ENCODE data around the gene IVNS1ABP. TPM values are rescaled to one million over a fixed set of nuclear protein-coding genes. Genes with fewer than 3 reads are reported as not detected.

IVNS1ABP gene
- total and polyA plus RNA-seq, 9 of the 15 experiments (the other 6 are each of a cell fraction or from before 2014, with no cell fraction given), result 30.6 to 126 (median 77.7) TPM

GRCh38 chr1:185318431-185319138 lies 1.5 kb upstream of the IVNS1ABP start:
- in situ Hi-C loops (cut with MboI) (no loop called here), intact Hi-C loops (cut with micrococcal nuclease) (loop anchor here (2.0 to 10.0 kb wide), 9 partner anchors 114 to 796 kb away; partner anchors contain the start of genes EDEM3 and RNF2)
- FAIRE-seq (no peak), DNase-seq (ENCODE audit: extremely low read depth in 1 of 4, low spot score in 3 of 4) (peak; percentile 36 to 53 (median 46)), ATAC-seq (no peak)
- Histone ChIP-seq H3K4me3 (0 out of 2 replicates have a peak overlapping the region, but pooled peaks have one; percentile 77), H3K36me3 (ENCODE audit: control insufficient read depth, insufficient read depth, low read length) (peaks cover 4% of the 10 kb centered on the region; the same call in 2 of the 3 replicates), H3K4me2 (ENCODE audit: insufficient read depth, low read length) (peak overlapping the region; percentile 94), H2AFZ (ENCODE audit: low read depth, low read length) (peak overlapping the region; percentile 97), H3K27me3 (ENCODE audit: control insufficient read depth in 2 of 2, insufficient read depth in 2 of 2, low read length in 2 of 2) (no peaks in the 10 kb centered on the region), H3K4me1 (replicated peaks in 1 of 2; ENCODE audit: control insufficient read depth in 2 of 2, insufficient read depth in 2 of 2, low read length in 2 of 2) (peaks cover 20 to 26% of the 10 kb centered on the region in 2 experiments), H3K27ac (ENCODE audit: extremely low read depth, low read depth, low read length) (peak overlapping the region; percentile 97; the same call in 2 of the 3 replicates), H3K9ac (ENCODE audit: insufficient read depth in 1 of 2, low read depth in 2 of 2, low read length in 2 of 2) (peak overlapping the region in 1 of 2 experiments; percentile 79; a peak in 1 of 4 replicates), H4K20me1 (replicated peaks; ENCODE audit: control insufficient read depth, insufficient read depth, low read length) (peaks cover 20% of the 10 kb centered on the region), H3K79me2 (ENCODE audit: control insufficient read depth, insufficient read depth, low read length) (peaks cover 44% of the 10 kb centered on the region), H3K9me3 (replicated peaks; ENCODE audit: control insufficient read depth, insufficient read depth, low read depth, low read length) (no peaks in the 10 kb centered on the region), H3K9me1 (ENCODE audit: control insufficient read depth, insufficient read depth, low read length) (no peaks in the 10 kb centered on the region)
- ChIA-PET CTCF (ENCODE audit: low intra/inter-chr PET ratio) (no interaction called here), POLR2A (interaction anchor here (0.5 to 3.6 kb wide), 3 partner anchors 13 to 219 kb away, joined by 3 to 30 read pairs (median 4); no protein-coding TSS in a partner anchor)
- no TSS peak for BruUV-seq (replicated peaks)
- WGBS (ENCODE audit: insufficient coverage, low coverage, missing lambda C conversion rate), result 38% methylated on average over 4 of the region's 10 CpGs
- TF ChIP-seq ZBTB43 (CRISPR knock-in tag; IDR thresholded peaks at IDR 0.05) (no peak), CBX2 (IDR thresholded peaks at IDR 0.05; ENCODE audit: insufficient read depth, low read length, poor library complexity, severe bottlenecking) (no peak), FOXA3 (CRISPR knock-in tag; conservative IDR thresholded peaks at IDR 0.05 in 1 of 2, IDR thresholded peaks at IDR 0.05 in 1 of 2) (0 out of 4 replicates have a peak, but pooled peaks of 1 of the 2 experiments have one; percentile 36), ZFP91 (CRISPR knock-in tag; IDR thresholded peaks at IDR 0.05) (peak; percentile 91)
